HG02870 (cell line): ENCODE results near the gene GABARAPL1.
"Not testable (repeated sequence)": the region's sequence is repeated elsewhere in the genome, so short reads cannot be mapped to it uniquely, and the experiment has no call there.

Experiments
- ATAC-seq: cut with Tn5 transposase; IDR thresholded peaks from one replicate; pipeline ENCODE4 v1.9.1; 2021; ENCODE audit warnings: mild to moderate bottlenecking, moderate library complexity; ENCODE audit not compliant: unreplicated experiment

The GABARAPL1 gene

DNA sequence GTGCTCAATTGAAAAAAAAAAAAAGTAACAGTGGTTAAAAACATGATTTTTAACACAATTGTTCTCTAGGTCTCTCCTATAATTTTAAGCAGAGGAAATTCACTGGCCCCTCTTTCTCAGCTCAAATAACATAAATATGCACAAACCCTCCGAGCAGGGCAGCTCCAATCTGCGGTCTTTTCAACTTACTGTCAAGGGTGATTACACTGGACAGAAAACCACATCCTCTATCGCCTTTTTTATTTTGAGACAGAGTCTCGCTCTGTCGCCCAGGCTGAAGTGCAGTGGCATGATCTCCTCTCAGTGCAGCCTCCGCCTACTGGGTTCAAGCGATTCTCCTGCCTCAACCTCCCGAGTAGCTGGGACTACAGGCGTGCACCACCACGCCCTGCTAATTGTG is 16.5 kb upstream of the GABARAPL1 start:
- ATAC-seq = peak; percentile 62

DNA sequence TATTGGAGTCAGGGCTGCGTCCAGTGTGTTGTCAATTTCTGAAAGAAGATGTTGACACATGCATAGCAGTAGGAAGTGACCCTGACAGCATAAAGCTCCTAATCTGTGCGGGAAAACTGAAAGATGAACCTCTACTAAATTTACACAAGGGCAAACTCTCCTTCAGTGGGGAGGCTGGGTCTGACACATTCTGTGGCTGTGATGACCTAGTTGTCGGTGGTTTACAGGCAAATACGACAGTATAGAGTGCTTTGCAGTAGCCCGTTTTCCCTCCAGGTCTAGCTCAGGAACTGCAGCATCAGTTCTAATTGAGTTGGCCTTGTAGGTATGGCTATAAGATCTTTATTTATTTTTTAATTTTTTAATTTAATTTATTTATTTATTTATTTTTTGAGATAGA is 14.8 kb upstream of the GABARAPL1 start:
- ATAC-seq = no peak

DNA sequence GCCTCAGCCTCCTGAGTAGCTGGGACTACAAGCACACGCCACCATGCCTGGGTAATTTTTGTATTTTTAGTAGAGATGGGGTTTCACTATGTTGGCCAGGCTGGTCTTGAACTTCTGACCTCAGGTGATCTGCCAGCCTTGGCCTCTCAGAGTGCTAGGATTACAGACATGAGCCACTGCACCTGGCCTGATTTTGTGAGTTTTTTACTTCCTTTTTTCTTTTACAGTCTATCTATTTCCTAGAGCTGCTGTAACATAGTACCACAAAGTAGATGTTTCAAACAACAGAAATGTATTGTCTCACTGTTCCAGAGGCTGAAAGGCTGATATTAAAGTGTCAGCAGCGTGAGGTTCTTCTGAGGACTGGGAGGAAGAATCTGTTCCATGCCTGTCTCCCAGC is 8.2 kb upstream of the GABARAPL1 start:
- ATAC-seq = not testable (repeated sequence)

DNA sequence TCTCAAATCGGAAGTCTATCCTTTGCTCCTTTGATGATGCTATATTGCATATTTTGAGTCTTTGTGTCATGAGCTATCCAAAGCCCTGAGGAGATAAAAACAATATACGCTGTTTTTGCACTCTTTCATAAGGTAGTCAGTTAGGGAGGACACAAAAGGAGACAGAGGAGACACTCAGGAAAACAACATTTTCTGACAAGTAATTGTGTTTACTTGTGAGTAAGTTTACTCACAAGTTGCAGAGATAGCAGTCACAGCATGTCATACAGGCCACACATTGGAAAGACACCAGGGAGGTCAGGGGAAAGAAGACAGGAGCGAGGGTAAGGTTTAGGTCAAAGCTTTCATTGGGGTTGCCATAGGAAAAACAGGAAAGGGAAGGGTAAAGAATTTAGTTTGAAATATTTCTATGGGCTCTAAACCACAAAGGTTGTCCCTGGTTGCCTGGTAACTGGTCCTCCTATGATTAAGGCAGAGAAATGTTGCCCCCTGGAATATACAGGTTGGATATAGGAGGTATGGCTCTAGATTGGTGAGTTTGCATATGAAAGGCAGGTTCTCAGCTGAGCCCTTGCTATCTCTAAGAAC is 7.4 kb upstream of the GABARAPL1 start:
- no peak for ATAC-seq

DNA sequence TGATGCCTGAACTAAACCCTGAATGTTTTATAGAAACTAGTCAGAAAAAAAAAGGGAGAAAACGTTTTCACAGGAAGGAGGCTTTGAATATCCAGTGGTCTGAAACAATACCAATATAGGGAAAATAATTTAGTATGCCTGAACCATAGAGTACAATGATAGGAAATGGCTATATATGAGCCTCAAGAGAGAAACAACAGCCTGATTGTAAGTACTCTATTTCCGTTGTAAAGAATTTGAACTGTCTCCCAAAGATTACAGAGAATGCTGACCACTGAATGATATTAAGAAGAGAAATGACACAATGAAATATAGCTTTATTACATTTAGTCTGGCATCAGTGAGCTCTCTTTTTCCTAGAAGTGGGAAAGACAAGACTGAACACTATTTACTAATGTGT is 5.5 kb upstream of the GABARAPL1 start:
- no peak for ATAC-seq

DNA sequence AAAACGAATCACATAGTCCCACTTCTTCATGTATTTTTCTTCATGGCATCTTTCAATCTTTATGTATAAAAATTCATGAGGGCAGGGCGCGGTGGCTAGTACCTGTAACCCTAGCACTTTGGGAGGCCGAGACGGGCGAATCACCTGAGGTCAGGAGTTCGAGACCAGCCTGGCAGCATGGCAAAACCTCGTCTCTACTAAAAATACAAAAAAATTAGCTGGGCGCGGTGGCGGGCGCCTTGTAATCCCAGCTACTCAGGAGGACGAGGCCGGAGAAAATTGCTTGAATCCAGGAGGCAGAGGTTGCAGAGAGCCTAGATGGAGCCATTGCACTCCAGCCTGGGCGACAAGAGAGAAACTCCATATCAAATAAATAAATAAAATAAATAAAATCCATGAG is 2.5 kb upstream of the GABARAPL1 start:
- no peak for ATAC-seq

DNA sequence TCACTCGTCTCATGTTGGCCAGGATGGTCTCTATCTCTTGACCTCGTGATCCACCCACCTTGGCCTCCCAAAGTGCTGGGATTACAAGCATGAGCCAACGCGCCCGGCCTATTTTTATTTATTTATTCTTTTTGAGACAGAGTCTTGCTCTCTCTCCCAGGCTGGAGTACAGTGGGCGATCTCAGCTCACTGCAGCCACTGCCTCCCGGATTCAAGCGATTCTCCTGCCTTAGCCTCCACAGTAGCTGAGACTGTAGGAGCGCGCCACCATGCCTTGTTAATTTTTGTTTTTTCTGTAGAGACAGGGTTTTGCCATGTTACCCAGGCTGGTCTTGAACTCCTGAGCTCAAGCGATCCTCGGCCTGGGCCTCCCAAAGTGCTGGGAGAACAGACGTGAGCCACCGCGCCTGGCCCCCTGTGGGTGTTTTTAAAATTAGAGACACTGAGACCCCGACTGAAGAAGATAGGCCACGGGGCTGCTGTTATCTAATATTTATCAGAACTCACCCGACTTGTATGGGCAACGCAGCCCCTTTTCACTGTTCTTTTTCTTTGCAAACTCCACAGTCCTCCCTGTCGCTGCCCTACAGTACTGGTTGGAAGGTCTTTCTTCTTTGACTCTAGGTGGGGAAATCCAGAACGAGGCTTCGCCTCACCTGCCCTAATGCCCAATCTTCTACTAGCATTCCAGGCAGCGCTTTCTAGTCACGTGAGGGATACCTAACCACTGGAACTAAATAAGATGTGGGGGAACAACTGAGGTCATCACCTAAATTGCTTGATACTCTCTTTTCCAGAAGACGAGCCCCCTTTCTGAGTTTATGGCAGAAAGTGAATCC is 1.4 kb upstream of the GABARAPL1 start:
- ATAC-seq = no peak

DNA sequence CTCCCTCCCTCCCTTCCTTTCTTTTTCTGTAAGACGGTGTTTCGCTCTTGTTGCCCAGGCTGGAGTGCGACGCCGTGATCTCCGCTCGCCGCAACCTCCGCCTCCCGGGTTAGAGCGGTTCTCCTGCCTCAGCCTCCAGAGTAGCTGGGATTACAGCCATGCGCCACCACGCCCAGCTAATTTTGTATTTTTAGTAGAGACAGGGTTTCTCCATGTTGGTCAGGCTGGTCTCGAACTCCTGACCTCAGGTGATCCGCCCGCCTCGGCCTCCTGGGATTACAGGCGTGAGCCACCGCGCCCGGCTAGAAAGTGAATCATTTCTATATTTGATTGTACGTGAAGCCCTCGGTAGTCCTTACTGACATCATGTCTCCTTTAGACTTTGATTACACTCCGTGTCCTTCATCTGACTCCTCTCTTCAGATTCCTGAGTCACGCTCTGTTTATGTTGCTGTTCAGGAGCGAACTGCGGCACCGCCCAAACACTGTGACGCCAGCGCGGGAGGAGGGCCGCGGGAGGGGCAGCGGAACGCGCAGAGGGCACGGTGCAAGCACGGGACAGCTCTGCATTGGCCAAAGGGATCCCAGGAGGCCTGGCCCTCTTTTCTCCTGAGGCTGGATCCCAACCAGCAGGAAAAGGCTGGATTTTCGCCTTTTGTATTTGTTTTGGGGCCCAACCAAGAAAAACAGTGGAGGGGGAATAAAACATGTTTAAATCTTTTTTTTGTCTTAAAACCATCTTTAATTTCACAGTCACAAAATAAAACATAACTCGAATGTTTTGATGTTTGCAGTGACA is 538 bp upstream of the GABARAPL1 start:
- peak; percentile 58 for ATAC-seq

DNA sequence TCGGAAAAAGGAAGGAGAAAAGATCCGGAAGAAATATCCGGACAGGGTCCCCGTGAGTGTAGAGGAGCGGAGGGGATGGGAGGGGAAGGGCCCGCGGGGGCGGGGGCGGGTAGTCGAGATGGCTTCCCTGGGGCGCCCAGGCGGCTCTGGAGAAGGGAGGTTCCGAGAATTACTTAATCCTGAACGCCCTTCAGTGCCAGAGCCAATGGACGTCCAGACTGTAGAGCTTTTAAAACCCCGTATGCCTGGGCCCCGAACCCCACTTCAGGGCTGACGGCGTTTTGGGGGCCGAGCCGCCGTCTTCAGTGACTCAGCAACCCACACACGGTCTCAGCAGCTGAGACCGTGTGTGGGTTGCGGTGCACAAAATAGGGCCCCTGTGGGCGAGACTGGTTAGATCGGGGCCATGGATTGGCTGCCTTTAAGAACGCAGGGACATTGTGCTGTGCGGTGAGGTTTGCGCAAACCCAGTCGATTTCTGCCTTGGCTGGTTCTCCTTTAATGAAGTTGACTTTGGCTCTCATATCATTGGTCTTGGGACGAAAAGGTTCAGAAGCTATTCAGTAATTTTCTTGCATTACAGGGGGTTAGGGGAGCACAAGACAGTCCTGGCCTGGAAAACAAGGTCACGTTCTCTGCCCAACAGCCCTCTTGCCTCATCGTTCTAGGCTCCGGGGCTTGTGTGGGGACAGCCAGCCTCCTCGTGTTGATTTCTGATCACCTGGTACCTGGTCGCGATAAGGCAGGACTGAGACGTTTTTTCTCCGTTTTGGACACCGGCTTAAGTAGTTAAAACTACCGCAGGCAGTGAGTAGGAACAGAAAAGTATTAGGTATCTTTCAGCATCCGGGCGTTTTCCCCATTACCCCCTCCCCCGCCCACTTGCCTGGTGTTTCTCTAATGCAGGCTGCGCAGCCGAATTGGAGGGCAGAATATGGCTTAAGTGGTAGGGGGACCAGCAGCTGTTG is 775 bp downstream of the GABARAPL1 start:
- peak; percentile 47 for ATAC-seq

DNA sequence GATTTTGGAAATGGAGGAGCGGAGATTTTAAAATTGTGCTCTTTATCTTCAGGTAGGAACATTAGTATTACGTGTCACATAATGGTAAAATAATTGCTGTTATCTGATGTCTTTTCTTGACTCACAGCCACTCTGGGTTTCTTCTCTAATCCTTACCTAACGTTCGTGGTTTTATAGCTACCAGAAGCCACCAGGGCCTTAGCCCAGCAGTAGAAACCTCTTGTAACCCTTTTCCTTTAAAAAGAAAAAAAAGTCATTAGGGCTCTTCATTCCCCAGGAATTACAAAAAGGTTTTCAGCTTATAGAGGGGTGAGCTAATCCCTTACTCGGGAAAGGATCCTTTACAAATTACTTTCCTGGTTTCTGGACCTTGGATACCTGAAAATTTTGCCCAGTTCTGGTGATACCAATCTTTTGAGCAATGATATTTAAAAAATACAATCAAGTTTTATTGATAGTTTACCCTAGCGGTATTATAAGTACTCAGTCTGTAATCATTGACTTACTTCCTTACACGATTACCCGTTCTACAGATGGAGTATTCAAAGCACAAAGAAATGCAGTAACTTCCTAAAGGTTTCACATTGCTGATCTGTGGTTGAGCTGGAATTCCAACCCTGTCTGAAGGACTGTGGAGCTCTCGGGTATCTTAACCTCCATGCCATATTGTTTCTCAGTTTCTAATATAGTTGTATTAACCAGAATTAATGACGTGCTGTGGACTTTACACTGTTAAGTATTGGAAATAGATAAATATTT is 1.6 kb downstream of the GABARAPL1 start:
- ATAC-seq = no peak

DNA sequence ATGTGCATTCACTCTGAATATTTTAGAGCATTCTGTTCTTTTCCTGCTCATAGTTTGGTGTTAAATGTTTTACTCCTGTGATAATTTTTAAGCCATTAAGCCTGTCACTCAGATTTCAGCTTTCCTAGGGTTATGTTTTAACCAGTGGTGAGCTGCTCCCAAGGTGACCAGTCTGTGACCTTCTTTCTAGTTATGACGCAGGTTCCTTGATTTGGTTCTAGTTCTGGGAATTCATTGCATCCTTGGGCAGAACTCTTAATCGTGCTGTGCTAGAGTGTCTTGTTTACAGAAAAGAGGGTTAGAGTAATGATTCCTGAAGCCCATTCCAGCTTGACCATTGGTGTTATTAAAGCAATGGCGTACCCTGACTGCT is 2.2 kb downstream of the GABARAPL1 start:
- ATAC-seq = no peak

DNA sequence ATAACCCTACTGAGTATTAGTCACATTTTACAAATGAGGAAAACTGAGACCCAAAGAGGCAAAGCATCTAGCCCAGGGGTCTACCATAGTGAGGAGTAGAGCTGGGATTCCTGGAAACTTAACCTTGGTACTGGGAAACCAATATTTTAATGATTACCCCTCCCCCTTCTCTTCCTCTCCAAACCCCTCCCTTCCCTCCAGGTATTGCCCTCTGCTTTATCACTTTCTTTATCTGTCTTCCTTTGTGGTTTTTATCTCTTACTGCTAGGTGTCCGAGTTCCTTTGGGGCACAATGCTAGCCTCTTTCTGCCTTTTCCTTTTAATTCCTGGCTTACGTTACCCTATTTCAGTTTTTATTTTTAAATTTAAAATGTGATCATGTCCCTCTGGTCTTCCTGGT is 2.8 kb downstream of the GABARAPL1 start:
- ATAC-seq = no peak

DNA sequence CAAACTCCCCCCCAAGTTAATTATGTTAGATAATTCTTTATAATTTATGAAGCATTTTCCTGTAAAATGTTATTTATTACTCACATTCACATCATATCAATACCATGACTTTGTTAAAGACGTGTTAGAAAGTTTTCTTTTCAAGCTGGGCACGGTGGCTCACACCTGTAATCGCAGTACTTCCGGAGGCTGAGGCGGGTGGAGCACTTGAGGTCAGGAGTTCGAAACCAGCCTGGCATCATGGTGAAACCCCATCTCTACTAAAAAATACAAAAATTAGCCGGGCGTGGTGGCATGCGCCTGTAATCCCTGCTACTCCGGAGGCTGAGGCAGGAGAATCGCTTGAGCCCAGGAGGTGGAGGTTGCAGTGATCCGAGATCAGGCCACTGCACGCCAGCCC is 3.3 kb downstream of the GABARAPL1 start:
- not testable (repeated sequence) for ATAC-seq

DNA sequence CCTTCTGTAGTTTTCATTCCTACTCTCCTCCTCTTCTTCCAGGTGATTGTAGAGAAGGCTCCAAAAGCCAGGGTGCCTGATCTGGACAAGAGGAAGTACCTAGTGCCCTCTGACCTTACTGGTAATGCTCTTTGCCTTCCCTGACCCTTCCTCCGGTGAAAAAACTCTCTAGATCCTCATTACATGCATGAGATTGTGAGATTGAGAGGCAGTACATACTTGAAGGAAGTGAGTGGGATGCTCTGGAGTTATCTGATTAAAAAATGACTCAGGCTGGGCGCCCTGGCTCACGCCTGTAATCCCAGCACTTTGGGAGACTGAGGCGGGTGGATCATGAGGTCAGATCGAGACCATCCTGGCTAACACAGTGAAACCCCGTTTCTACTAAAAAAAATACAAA is 5.3 kb downstream of the GABARAPL1 start:
- no peak for ATAC-seq

DNA sequence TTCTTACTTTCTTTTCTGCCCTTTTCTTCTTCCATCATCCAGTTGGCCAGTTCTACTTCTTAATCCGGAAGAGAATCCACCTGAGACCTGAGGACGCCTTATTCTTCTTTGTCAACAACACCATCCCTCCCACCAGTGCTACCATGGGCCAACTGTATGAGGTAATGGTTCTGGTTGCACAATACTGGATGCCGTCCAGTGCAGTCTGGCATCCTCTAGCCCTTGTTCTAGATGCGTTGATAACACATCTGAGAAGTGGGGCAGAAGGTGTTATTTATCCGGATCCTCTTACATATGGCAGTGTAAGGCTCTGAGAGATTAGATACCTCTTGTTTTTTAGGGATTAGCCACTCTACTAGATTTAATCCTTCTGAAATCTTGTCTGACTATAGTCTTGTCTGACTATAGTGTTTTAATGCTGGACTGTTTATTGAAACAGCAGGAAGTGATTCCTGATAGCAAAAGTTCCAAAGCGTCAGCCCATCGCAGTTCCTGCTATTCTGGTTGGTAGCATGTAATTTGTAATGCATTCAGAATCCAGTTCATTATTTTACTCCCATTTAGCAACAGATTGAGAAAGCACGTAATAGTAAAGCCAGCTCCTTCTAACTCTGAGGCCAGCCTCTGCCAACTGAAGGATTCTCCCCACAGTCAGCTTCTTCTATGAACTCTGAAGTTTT is 7.9 kb downstream of the GABARAPL1 start:
- no peak for ATAC-seq

DNA sequence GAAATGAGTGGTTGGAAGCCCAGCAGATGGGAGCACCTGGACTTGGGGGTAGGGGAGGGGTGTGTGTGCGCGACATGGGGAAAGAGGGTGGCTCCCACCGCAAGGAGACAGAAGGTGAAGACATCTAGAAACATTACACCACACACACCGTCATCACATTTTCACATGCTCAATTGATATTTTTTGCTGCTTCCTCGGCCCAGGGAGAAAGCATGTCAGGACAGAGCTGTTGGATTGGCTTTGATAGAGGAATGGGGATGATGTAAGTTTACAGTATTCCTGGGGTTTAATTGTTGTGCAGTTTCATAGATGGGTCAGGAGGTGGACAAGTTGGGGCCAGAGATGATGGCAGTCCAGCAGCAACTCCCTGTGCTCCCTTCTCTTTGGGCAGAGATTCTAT is 9.2 kb downstream of the GABARAPL1 start:
- no peak for ATAC-seq

DNA sequence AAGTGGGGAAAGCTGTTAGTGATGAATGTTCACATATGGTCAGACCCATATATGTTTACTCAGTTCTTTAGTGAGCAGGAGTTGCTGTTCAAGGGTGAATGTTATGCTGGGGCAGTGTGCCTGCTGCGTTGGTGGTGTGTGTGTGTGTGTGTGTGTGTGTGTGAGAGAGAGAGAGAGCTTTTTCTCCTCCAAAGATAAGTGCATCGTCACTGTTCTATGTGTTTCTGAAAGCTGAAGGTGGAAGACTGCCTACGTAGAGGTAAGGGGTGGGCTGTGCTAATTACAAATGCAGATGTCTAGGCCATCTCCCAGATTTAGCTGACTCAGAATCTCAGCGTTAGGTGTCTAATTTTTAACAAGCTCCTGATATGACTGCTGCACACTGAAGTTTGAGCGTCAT is 10.5 kb downstream of the GABARAPL1 start:
- ATAC-seq = no peak

DNA sequence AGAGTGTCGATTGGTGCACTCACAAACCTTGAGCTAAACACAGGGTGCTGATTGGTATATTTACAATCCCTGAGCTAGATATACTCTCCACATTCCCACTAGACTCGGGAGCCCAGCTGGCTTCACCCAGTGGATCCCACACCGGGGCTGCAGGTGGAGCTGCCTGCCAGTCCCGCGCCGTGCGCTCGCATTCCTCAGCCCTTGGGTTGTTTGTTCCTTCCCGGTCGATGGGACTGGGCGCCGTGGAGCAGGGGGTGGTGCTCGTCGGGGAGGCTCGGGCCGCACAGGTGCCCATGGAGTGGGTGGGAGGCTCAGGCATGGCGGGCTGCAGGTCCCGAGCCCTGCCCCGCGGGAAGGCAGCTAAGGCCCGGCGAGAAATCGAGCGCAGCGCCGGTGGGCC is 12.7 kb downstream of the GABARAPL1 start:
- not testable (repeated sequence) for ATAC-seq

DNA sequence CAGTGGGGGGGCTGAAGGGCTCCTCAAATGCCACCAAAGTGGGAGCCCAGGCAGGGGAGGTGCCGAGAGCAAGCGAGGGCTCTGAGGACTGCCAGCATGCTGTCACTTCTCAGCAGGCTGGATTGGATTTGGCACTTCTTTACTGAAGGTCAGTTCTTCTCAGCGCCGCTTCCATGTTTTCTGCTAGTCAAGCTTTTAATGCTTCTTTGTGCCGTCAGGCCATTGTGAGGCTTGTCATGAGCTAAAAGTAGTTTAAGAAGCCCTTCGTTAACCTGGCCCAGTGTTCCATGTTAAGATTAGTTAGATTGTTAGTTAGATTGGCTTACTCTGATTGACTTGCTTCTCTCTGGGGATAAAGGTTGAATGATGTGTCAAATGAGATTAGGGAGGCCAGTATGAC is 13.4 kb downstream of the GABARAPL1 start:
- no peak for ATAC-seq
